ENCODE results near the gene ABCC5.

- no peak for TF ChIP-seq YY1 (IDR thresholded peaks at IDR 0.05; ENCODE audit: insufficient read depth, insufficient read length)
- TF ChIP-seq ZNF274 (IDR thresholded peaks at IDR 0.05; ENCODE audit: low read depth, low read length) = no peak
- TF ChIP-seq SUZ12 (IDR thresholded peaks at IDR 0.05; ENCODE audit: extremely low read depth, insufficient read depth, insufficient read length) = no peak
Measured at GRCh38 chr3:183949690-183950089, 68.0 kb downstream of the ABCC5 start.

All from NT2/D1 (cell line).